ENCODE results near the gene NPBWR2. TPM values are rescaled to one million over a fixed set of nuclear protein-coding genes. Genes with fewer than 3 reads are reported as not detected.

The NPBWR2 gene
- total and polyA plus RNA-seq, 2 experiments from 2014 or later, result not detected

- no peak overlapping the region for H3K27ac ChIP-seq (ENCODE audit: low read depth)
- H3K4me1 ChIP-seq (ENCODE audit: insufficient read depth), result no peaks in the 10 kb centered on the region
- H4K20me1 ChIP-seq (replicated peaks; ENCODE audit: insufficient read depth), result no peaks in the 10 kb centered on the region
- H3K4me1 Mint-ChIP-seq, result peaks cover 11% of the 10 kb centered on the region
- no peak overlapping the region for H3K27ac Mint-ChIP-seq
- peak overlapping the region; percentile 81 for H3K4me2 ChIP-seq
- peaks cover 5% of the 10 kb centered on the region; the same call in 2 of the 3 replicates for H3K9me3 Mint-ChIP-seq
- H3K27me3 ChIP-seq (ENCODE audit: insufficient read depth), result peaks cover 17% of the 10 kb centered on the region
- peaks cover 7% of the 10 kb centered on the region for H3F3A ChIP-seq (replicated peaks; ENCODE audit: low read depth)
- H2AFZ ChIP-seq, result peak overlapping the region; percentile 99
- H3K4me3 Mint-ChIP-seq, result peak overlapping the region; percentile 71
- ATAC-seq, result peak; percentile 85
- H3K9me2 ChIP-seq (ENCODE audit: insufficient read depth), result no peaks in the 10 kb centered on the region
- no peaks in the 10 kb centered on the region for H3K36me3 ChIP-seq (ENCODE audit: insufficient read depth)
- H3K79me2 ChIP-seq (replicated peaks; ENCODE audit: insufficient read depth), result no peaks in the 10 kb centered on the region
- H3K4me3 ChIP-seq, result peak overlapping the region; percentile 69
- H3K27me3 Mint-ChIP-seq (ENCODE audit: insufficient read depth, low read depth, poor library complexity), result peaks cover 31% of the 10 kb centered on the region
- peaks cover under 1% of the 10 kb centered on the region; the same call in 1 of the 3 replicates for H3K36me3 Mint-ChIP-seq (ENCODE audit: low read depth)
- TF ChIP-seq NANOG (IDR thresholded peaks at IDR 0.05; ENCODE audit: borderline replicate concordance) (no peak), CREB1 (CRISPR knock-in tag; IDR thresholded peaks at IDR 0.05; ENCODE audit: low read depth) (0 out of 2 replicates have a peak, but pooled peaks have one; percentile 28), CTCF (conservative IDR thresholded peaks at IDR 0.05; ENCODE audit: low read depth in 2 of 2) (peak; percentile 65 to 81), ZNF114 (CRISPR knock-in tag; IDR thresholded peaks at IDR 0.05) (no peak), POLR2AphosphoS5 (IDR thresholded peaks at IDR 0.05; ENCODE audit: low read depth) (peak; percentile 46; the same call in 1 of the 2 replicates)
- DNase-seq (ENCODE audit: low spot score), result peak; percentile 87
These were observed 5.4 kb downstream of the NPBWR2 start for GRCh38 chr20:64101731-64102621.

GRCh38 chr20:64100946-64101688, 6.2 kb downstream of the NPBWR2 start:
- Mint-ChIP-seq H3K4me3 (peak overlapping the region; percentile 59), H3K4me1 (peaks cover 11% of the 10 kb centered on the region), H3K27ac (no peak overlapping the region), H3K9me3 (peaks cover 8% of the 10 kb centered on the region), H3K27me3 (ENCODE audit: insufficient read depth, low read depth, poor library complexity) (peaks cover 31% of the 10 kb centered on the region), H3K36me3 (ENCODE audit: low read depth) (peaks cover 4% of the 10 kb centered on the region; the same call in 2 of the 3 replicates)
- Histone ChIP-seq H3K79me2 (replicated peaks; ENCODE audit: insufficient read depth) (no peaks in the 10 kb centered on the region), H3K9me2 (ENCODE audit: insufficient read depth) (no peaks in the 10 kb centered on the region), H3K36me3 (ENCODE audit: insufficient read depth) (no peaks in the 10 kb centered on the region), H3K27me3 (ENCODE audit: insufficient read depth) (peaks cover 17% of the 10 kb centered on the region), H3K4me2 (no peak overlapping the region), H3K4me1 (ENCODE audit: insufficient read depth) (no peaks in the 10 kb centered on the region), H3K4me3 (0 out of 2 replicates have a peak overlapping the region, but pooled peaks have one; percentile 69), H4K20me1 (replicated peaks; ENCODE audit: insufficient read depth) (no peaks in the 10 kb centered on the region), H3K27ac (ENCODE audit: low read depth) (no peak overlapping the region), H3F3A (replicated peaks; ENCODE audit: low read depth) (peaks cover 7% of the 10 kb centered on the region), H2AFZ (no peak overlapping the region)
- DNase-seq (ENCODE audit: low spot score) (peak; percentile 0), ATAC-seq (no peak)
- no peak for TF ChIP-seq EZH2 (IDR thresholded peaks at IDR 0.05; ENCODE audit: low read depth, unreplicated experiment)
- TF ChIP-seq EZH2phosphoT487 (IDR thresholded peaks at IDR 0.05; ENCODE audit: unreplicated experiment), result no peak
- no peak for TF ChIP-seq JUNB (IDR thresholded peaks at IDR 0.05; ENCODE audit: unreplicated experiment)
- no peak for TF ChIP-seq CREB1 (CRISPR knock-in tag; IDR thresholded peaks at IDR 0.05; ENCODE audit: low read depth)
- TF ChIP-seq POLR2AphosphoS5 (IDR thresholded peaks at IDR 0.05; ENCODE audit: low read depth), result no peak
- TF ChIP-seq CTCF (conservative IDR thresholded peaks at IDR 0.05; ENCODE audit: low read depth in 2 of 2), result no peak
- TF ChIP-seq, protein P1, sequence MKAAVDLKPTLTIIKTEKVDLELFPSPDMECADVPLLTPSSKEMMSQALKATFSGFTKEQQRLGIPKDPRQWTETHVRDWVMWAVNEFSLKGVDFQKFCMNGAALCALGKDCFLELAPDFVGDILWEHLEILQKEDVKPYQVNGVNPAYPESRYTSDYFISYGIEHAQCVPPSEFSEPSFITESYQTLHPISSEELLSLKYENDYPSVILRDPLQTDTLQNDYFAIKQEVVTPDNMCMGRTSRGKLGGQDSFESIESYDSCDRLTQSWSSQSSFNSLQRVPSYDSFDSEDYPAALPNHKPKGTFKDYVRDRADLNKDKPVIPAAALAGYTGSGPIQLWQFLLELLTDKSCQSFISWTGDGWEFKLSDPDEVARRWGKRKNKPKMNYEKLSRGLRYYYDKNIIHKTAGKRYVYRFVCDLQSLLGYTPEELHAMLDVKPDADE (IDR thresholded peaks at IDR 0.05), result no peak

Measured in GM23338 (cell line).